IMR-90 (cell line): ENCODE data around the gene SLC25A12. TPM values are rescaled to one million over a fixed set of nuclear protein-coding genes. Genes with fewer than 3 reads are reported as not detected.
A peak's percentile ranks its signal among the peaks of the same experiment; 100 is the strongest.

Experiments
- ATAC-seq: fragments of 200-7000 bp; cut with Tn5 transposase; 2 replicates; pipeline ENCODE4 v1.9.1; 2020; ENCODE audit warnings: low read depth, mild to moderate bottlenecking, moderate library complexity
- BruUV-seq: library from RNA; stranded (reverse); fragments of 400-500 nt; replicated peaks from 2 replicates; lab custom pipeline; 2021; lab: Mats Ljungman, UMichigan
- CTCF ChIA-PET: fragments of 300-600 bp; formaldehyde crosslinking; extraction: SDS; loops from one replicate; lab custom pipeline; 2021; ENCODE audit warnings: antibody characterized with exemption; lab: Yijun Ruan, JAX
- POLR2A ChIA-PET: fragments of 300-600 bp; sonication (Branson Sonifier 250); formaldehyde crosslinking; loops from one replicate; lab custom pipeline; 2022; ENCODE audit warnings: antibody characterized with exemption; ENCODE audit not compliant: unreplicated experiment; lab: Charles Lee
- DNase-seq: peaks from one replicate; pipeline ENCODE4 v3.0.0; 2013
- H2AFZ ChIP-seq: replicated peaks from 2 replicates; pipeline ENCODE3; 2013; ENCODE audit warnings: low read length, mild to moderate bottlenecking; ENCODE audit not compliant: poor library complexity
- H2AK5ac ChIP-seq: 2 replicates; pipeline ENCODE4 v1.6.1; 2013; ENCODE audit warnings: low read depth, low read length, inconsistent platforms
- H2AK9ac ChIP-seq: replicated peaks from 2 replicates; pipeline ENCODE3; 2013; ENCODE audit warnings: mild to moderate bottlenecking, low read depth, low read length, moderate library complexity; ENCODE audit not compliant: poor library complexity
- H2BK120ac ChIP-seq: 2 replicates; pipeline ENCODE4 v1.6.1; 2013; ENCODE audit warnings: low read depth, low read length, inconsistent platforms
- H2BK15ac ChIP-seq: 3 replicates; pipeline ENCODE4 v1.6.1; 2013; ENCODE audit warnings: low read depth, low read length, inconsistent platforms
- H2BK20ac ChIP-seq: 2 replicates; pipeline ENCODE4 v1.6.1; 2013; ENCODE audit warnings: low read depth, mild to moderate bottlenecking, inconsistent platforms, low read length, moderate library complexity
- H2BK5ac ChIP-seq: 2 replicates; pipeline ENCODE4 v1.6.1; 2013; ENCODE audit warnings: mild to moderate bottlenecking, low read depth, low read length, inconsistent platforms; ENCODE audit not compliant: poor library complexity, severe bottlenecking
- H3K14ac ChIP-seq: replicated peaks from 2 replicates; pipeline ENCODE4 v1.6.1; 2013; ENCODE audit warnings: low read depth, low read length, inconsistent platforms
- H3K18ac ChIP-seq: 2 replicates; pipeline ENCODE4 v1.6.1; 2013; ENCODE audit warnings: low read depth, low read length, control low read depth
- H3K23ac ChIP-seq: 2 replicates; pipeline ENCODE4 v1.6.1; 2013; ENCODE audit warnings: low read depth, low read length, inconsistent platforms
- H3K27ac ChIP-seq: 2 replicates; pipeline ENCODE4 v1.5.1; 2013; ENCODE audit warnings: mild to moderate bottlenecking, control low read depth, low read length; ENCODE audit not compliant: insufficient read depth
- H3K27me3 ChIP-seq: 2 replicates; pipeline ENCODE4 v1.6.1; 2013; ENCODE audit warnings: low read length; ENCODE audit not compliant: control insufficient read depth, insufficient read depth
- H3K36me3 ChIP-seq: 2 replicates; pipeline ENCODE4 v1.6.1; 2013; ENCODE audit warnings: low read length, mixed read lengths; ENCODE audit not compliant: control insufficient read depth, insufficient read depth
- H3K4ac ChIP-seq: 2 replicates; pipeline ENCODE4 v1.6.1; 2013; ENCODE audit warnings: low read depth, low read length, inconsistent platforms
- H3K4me1 ChIP-seq: 2 replicates; pipeline ENCODE4 v1.6.1; 2013; ENCODE audit warnings: low read length, mixed read lengths; ENCODE audit not compliant: control insufficient read depth, insufficient read depth
- H3K4me2 ChIP-seq: 2 replicates; pipeline ENCODE4 v1.6.1; 2013; ENCODE audit warnings: low read depth, mild to moderate bottlenecking, control low read depth, low read length, moderate library complexity
- H3K4me3 ChIP-seq: 2 replicates; pipeline ENCODE4 v1.5.1; 2013; ENCODE audit warnings: low read depth, mild to moderate bottlenecking, control low read depth, low read length, moderate library complexity; ENCODE audit not compliant: insufficient read depth
- H3K56ac ChIP-seq: 2 replicates; pipeline ENCODE4 v1.6.1; 2013; ENCODE audit warnings: low read length, inconsistent platforms; ENCODE audit not compliant: insufficient read depth; ENCODE audit errors: extremely low read depth
- H3K79me1 ChIP-seq, 2 experiments: 2 replicates each; pipeline ENCODE4 v1.6.1; 2013; ENCODE audit warnings: low read length in 2 of 2, inconsistent platforms in 1 of 2, low read depth in 1 of 2
- H3K9ac ChIP-seq: 2 replicates; pipeline ENCODE4 v1.6.1; 2013; ENCODE audit warnings: low read depth, low read length, control low read depth
- H3K9me1 ChIP-seq: 2 replicates; pipeline ENCODE4 v1.6.1; 2013; ENCODE audit warnings: low read length, inconsistent platforms; ENCODE audit not compliant: insufficient read depth
- H3K9me3 ChIP-seq: 2 replicates; pipeline ENCODE4 v1.6.1; 2013; ENCODE audit warnings: low read length; ENCODE audit not compliant: control insufficient read depth, insufficient read depth
- H4K20me1 ChIP-seq: 2 replicates; pipeline ENCODE4 v1.6.1; 2013; ENCODE audit warnings: low read length, inconsistent platforms; ENCODE audit not compliant: insufficient read depth
- H4K5ac ChIP-seq: 2 replicates; pipeline ENCODE4 v1.6.1; 2013; ENCODE audit warnings: mild to moderate bottlenecking, low read depth, low read length, control low read depth
- H4K8ac ChIP-seq, 2 experiments: 2 replicates each; pipeline ENCODE4 v1.6.1; 2013; ENCODE audit warnings: low read depth in 2 of 2, low read length in 2 of 2, control low read depth in 1 of 2, inconsistent platforms in 1 of 2
- H4K91ac ChIP-seq: 2 replicates; pipeline ENCODE4 v1.6.1; 2013; ENCODE audit warnings: low read depth, low read length, inconsistent platforms; ENCODE audit not compliant: insufficient read depth
- CEBPB ChIP-seq: IDR thresholded peaks from 2 replicates; pipeline ENCODE4 v1.6.1; 2012; ENCODE audit warnings: low read depth, low read length, improper control_type of control experiment
- MXI1 ChIP-seq: IDR thresholded peaks from 2 replicates; pipeline ENCODE4 v1.6.1; 2012; ENCODE audit warnings: low read depth, mild to moderate bottlenecking, low read length, moderate library complexity, borderline replicate concordance
- WGBS, 2 experiments: methylation state at CpG; one replicate each; pipeline versions ENCODE4 v1.1.5 to v1.1.7; 2013; ENCODE audit warnings: missing lambda C conversion rate in 2 of 2; ENCODE audit not compliant: insufficient read length in 1 of 2; ENCODE audit errors: extremely low coverage in 2 of 2; 5-methylcytosine and 5-hydroxymethylcytosine counted together
- dilution Hi-C: fragments of 300-500 bp; cut with HindIII; formaldehyde crosslinking; loops from one replicate; pipeline ENCODE4 v1.14.3; 2018; ENCODE audit warnings: low sequenced_read_pairs; ENCODE audit not compliant: unreplicated experiment
- in situ Hi-C: fragments of 300-500 bp; cut with MboI; formaldehyde crosslinking; loops from 3 replicates; pipeline ENCODE4 v1.14.3; 2019; ENCODE audit warnings: low sequenced_read_pairs, inconsistent platforms, mixed read lengths
- intact Hi-C: fragments of 100-400 bp; cut with micrococcal nuclease; formaldehyde crosslinking; loops from 2 replicates; pipeline ENCODE4 v1.10.0; 2022
- polyA plus RNA-seq, 3 experiments: library from polyadenylated mRNA; depleted of rRNA; stranded (reverse); fragments of >200 nt; gene quantifications; 2 replicates each; pipeline ENCODE4 v1.2.3, GENCODE V29; 2012; ENCODE audit warnings: low replicate concordance in 1 of 3
- total RNA-seq: library from RNA; depleted of rRNA; stranded (reverse); fragments of >200 nt; gene quantifications from 2 replicates; pipeline ENCODE4 v1.2.3, GENCODE V29; 2012

The SLC25A12 gene
- total and polyA plus RNA-seq, 2 of the 4 experiments (the other 2 are of a cell fraction) = 16.3 to 17.6 TPM

- DNase-seq = peak; percentile 27
- Histone ChIP-seq H3K4me3 (no peak overlapping the region), H3K14ac (0 out of 2 replicates have a peak overlapping the region, but pooled peaks have one; percentile 16), H3K4ac (no peak overlapping the region), H3K36me3 (peaks cover 30% of the 10 kb centered on the region), H2AK5ac (no peak overlapping the region), H3K56ac (no peak overlapping the region), H4K20me1 (no peaks in the 10 kb centered on the region), H3K18ac (no peak overlapping the region), H2BK15ac (no peak overlapping the region), H4K5ac (no peak overlapping the region), H3K9me1 (no peaks in the 10 kb centered on the region), H2AFZ (no peak overlapping the region), H3K27me3 (no peaks in the 10 kb centered on the region), H3K79me1 (no peaks in the 10 kb centered on the region), H3K9ac (no peak overlapping the region), H3K27ac (no peak overlapping the region), H4K91ac (no peak overlapping the region), H3K23ac (no peak overlapping the region), H2BK5ac (no peak overlapping the region), H2BK20ac (no peak overlapping the region), H3K4me2 (no peak overlapping the region), H2AK9ac (no peak overlapping the region), H3K4me1 (no peaks in the 10 kb centered on the region), H2BK120ac (no peak overlapping the region), H3K9me3 (peaks cover 10% of the 10 kb centered on the region), H4K8ac (no peak overlapping the region)
- no peak for TF ChIP-seq MXI1
- TF ChIP-seq CEBPB = no peak
- 100% methylated on average over 1 of the region's 6 CpGs; no CpG with 5 or more reads in 1 of the 2 experiments for WGBS, 2 experiments
- in situ Hi-C loops (no loop called here), intact Hi-C loops (no loop called here), dilution Hi-C loops (no loop called here)
- no TSS peak for BruUV-seq
- ATAC-seq = no peak
- POLR2A ChIA-PET = no interaction called here
- CTCF ChIA-PET = no interaction called here
Measured at GRCh38 chr2:171836146-171836910, 57.7 kb downstream of the SLC25A12 start.
